ENCODE measurements around the gene BMF.

DNA sequence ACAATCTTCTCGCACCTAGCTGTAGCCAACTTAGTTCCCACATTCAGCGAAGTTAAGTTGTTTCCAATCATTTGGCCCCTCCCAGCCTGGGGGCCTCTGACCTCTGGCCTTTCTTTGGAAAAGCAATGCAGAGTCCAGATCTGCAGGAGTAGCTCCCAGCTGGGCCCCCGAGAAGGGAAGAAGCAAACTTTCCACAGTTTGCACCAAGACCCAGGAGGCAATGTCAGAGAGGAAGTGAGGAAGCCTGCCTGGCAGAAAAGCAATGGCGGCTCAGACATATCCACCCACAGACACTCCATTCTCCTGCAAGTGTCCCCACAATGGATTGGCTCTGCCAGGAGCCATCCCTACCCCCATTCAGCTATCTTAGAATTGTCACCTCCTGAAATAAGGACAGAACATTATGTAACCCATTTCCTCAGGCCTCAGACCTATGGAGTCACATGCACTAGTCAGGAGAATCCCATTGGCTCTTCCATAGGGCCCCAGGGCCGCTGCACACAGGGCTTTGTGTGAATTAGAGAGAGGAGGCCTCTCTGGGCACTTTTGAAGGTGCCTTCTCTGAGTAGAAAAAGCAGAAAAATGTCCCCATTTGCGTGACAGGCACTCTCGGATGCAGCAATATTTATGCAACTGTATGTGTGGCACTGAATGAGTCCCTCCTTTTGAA, 49.2 kb upstream of the BMF start:
- TF ChIP-seq, protein P1, sequence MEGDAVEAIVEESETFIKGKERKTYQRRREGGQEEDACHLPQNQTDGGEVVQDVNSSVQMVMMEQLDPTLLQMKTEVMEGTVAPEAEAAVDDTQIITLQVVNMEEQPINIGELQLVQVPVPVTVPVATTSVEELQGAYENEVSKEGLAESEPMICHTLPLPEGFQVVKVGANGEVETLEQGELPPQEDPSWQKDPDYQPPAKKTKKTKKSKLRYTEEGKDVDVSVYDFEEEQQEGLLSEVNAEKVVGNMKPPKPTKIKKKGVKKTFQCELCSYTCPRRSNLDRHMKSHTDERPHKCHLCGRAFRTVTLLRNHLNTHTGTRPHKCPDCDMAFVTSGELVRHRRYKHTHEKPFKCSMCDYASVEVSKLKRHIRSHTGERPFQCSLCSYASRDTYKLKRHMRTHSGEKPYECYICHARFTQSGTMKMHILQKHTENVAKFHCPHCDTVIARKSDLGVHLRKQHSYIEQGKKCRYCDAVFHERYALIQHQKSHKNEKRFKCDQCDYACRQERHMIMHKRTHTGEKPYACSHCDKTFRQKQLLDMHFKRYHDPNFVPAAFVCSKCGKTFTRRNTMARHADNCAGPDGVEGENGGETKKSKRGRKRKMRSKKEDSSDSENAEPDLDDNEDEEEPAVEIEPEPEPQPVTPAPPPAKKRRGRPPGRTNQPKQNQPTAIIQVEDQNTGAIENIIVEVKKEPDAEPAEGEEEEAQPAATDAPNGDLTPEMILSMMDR (IDR thresholded peaks at IDR 0.05; ENCODE audit: low read depth, low read length), result no peak
- no peak for TF ChIP-seq EZH2phosphoT487 (IDR thresholded peaks at IDR 0.05; ENCODE audit: low read depth)
